Mammary epithelial cell (primary cell): ENCODE measurements around the gene LCN15.

Experiments
- CTCF ChIP-seq, 2 donors: IDR thresholded peaks in 1 of 2; conservative IDR thresholded peaks in 1 of 2; 2 replicates each; pipeline ENCODE4 v1.5.1; 2011 to 2012; ENCODE audit warnings: inconsistent platforms in 2 of 2, low read length in 2 of 2, mild to moderate bottlenecking in 2 of 2, control low read depth in 1 of 2, low read depth in 1 of 2; ENCODE audit not compliant: insufficient read depth in 1 of 2; ENCODE audit errors: extremely low read depth in 1 of 2
- EZH2 ChIP-seq: IDR thresholded peaks from 2 replicates; pipeline ENCODE4 v1.6.1; 2012; ENCODE audit warnings: low read length, inconsistent platforms, borderline replicate concordance

DNA sequence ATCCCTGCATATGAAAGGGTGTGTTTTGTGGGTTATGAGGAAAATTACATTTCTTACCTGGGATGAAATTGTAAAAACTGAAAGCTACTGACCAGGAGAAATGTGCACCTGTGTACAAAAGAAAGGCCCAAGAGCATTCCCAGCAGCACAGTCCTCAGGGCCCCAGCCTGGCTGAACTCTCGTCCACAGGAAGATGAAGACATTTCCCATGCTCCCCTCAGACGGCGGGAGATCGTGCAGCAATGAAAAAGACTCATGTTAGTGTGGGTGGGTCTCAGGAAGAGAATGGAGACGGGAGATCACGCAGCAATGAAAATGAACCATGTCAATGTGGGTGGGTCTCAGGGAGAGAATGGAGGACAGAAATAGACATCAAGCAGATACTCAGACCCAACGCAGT is 12.6 kb upstream of the LCN15 start:
- TF ChIP-seq CTCF (conservative IDR thresholded peaks at IDR 0.05 in 1 of 2, IDR thresholded peaks at IDR 0.05 in 1 of 2; ENCODE audit: extremely low read depth in 1 of 2, insufficient read depth in 1 of 2, low read depth in 1 of 2, low read length in 2 of 2) (no peak), EZH2 (no peak)
